SU-DHL-6 (cell line): ENCODE measurements around the gene SNX25.

Source experiments
- H2AFZ ChIP-seq: fragments of 200-600 bp; sonication (generic); 2 replicates; pipeline ENCODE4 v1.6.1; 2014; ENCODE audit warnings: low read depth, mild to moderate bottlenecking, moderate library complexity, mixed read lengths, antibody characterized with exemption, low read length; ENCODE audit not compliant: severe bottlenecking
- H3F3A ChIP-seq: fragments of 200-600 bp; shearing (Covaris generic); 2 replicates; pipeline ENCODE4 v1.6.0; 2016; ENCODE audit warnings: antibody characterized with exemption, mild to moderate bottlenecking; ENCODE audit not compliant: insufficient read depth
- H3K27ac ChIP-seq: fragments of 200-600 bp; sonication (generic); 2 replicates; pipeline ENCODE4 v1.5.1; 2016; ENCODE audit warnings: low read depth, mild to moderate bottlenecking, low read length, moderate library complexity, mixed read lengths
- H3K27me3 ChIP-seq: fragments of 200-600 bp; sonication (generic), shearing (Covaris generic); 2 replicates; pipeline ENCODE4 v1.6.0; 2014; ENCODE audit warnings: mild to moderate bottlenecking, low read length
- H3K36me3 ChIP-seq: fragments of 200-600 bp; sonication (generic); 2 replicates; pipeline ENCODE4 v1.6.1; 2014; ENCODE audit warnings: mild to moderate bottlenecking, low read length, mixed read lengths
- H3K4me2 ChIP-seq: fragments of 300-600, 200-600 bp; shearing (Covaris generic), sonication (generic); 2 replicates; pipeline ENCODE4 v1.6.0; 2014; ENCODE audit warnings: low read length, low read depth, mild to moderate bottlenecking; ENCODE audit not compliant: poor library complexity, severe bottlenecking
- H3K4me3 ChIP-seq: fragments of 200-600 bp; sonication (generic); 2 replicates; pipeline ENCODE4 v1.5.1; 2014; ENCODE audit warnings: antibody characterized with exemption, low read length, mild to moderate bottlenecking, mixed read lengths; ENCODE audit not compliant: insufficient read depth, poor library complexity, severe bottlenecking
- H3K79me2 ChIP-seq: fragments of 200-600 bp; sonication (generic); 2 replicates; pipeline ENCODE4 v1.6.1; 2014; ENCODE audit warnings: mild to moderate bottlenecking, low read length, moderate library complexity; ENCODE audit not compliant: insufficient read depth
- H3K9ac ChIP-seq: fragments of 200-600 bp; sonication (generic); 2 replicates; pipeline ENCODE4 v1.7.0; 2014; ENCODE audit warnings: mild to moderate bottlenecking, low read length
- H3K9me2 ChIP-seq: fragments of 200-600 bp; sonication (generic); replicated peaks from 2 replicates; pipeline ENCODE4 v1.6.1; 2014; ENCODE audit warnings: low read length; ENCODE audit not compliant: insufficient read depth
- H3K9me3 ChIP-seq: fragments of 200-600 bp; sonication (generic); 2 replicates; pipeline ENCODE4 v1.6.1; 2014; ENCODE audit warnings: low read length, mixed read lengths; ENCODE audit not compliant: insufficient read depth
- H4K20me1 ChIP-seq: fragments of 200-600 bp; sonication (generic); 2 replicates; pipeline ENCODE4 v1.6.1; 2014; ENCODE audit warnings: low read depth, mild to moderate bottlenecking, antibody characterized with exemption, low read length, moderate library complexity, mixed read lengths
- CTCF ChIP-seq: fragments of 200-600 bp; sonication (generic); IDR thresholded peaks from one replicate; pipeline ENCODE4 v1.5.1; 2017; ENCODE audit warnings: antibody characterized with exemption, mild to moderate bottlenecking, low read length, moderate library complexity; ENCODE audit not compliant: insufficient read depth, poor library complexity, severe bottlenecking
- EZH2phosphoT487 ChIP-seq: fragments of 200-600 bp; sonication (generic), shearing (Covaris generic); conservative IDR thresholded peaks from 2 replicates; pipeline ENCODE4 v1.6.1; 2018; ENCODE audit warnings: mild to moderate bottlenecking, antibody characterized with exemption, low read length, moderate library complexity, mixed read lengths

Gene SNX25

GRCh38 chr4:185370268-185370949, 161.0 kb downstream of the SNX25 start:
- Histone ChIP-seq H3K79me2 (no peaks in the 10 kb centered on the region), H2AFZ (no peak overlapping the region), H3K36me3 (no peaks in the 10 kb centered on the region), H3K27ac (no peak overlapping the region), H3K9me2 (no peaks in the 10 kb centered on the region), H3F3A (0 out of 2 replicates have a peak, but pooled peaks cover 3% of the 10 kb centered on the region), H3K4me2 (no peak overlapping the region), H3K4me3 (no peak overlapping the region), H3K9ac (no peak overlapping the region), H3K27me3 (no peaks in the 10 kb centered on the region), H3K9me3 (no peaks in the 10 kb centered on the region), H4K20me1 (no peaks in the 10 kb centered on the region)
- TF ChIP-seq CTCF (no peak), EZH2phosphoT487 (no peak)

DNA sequence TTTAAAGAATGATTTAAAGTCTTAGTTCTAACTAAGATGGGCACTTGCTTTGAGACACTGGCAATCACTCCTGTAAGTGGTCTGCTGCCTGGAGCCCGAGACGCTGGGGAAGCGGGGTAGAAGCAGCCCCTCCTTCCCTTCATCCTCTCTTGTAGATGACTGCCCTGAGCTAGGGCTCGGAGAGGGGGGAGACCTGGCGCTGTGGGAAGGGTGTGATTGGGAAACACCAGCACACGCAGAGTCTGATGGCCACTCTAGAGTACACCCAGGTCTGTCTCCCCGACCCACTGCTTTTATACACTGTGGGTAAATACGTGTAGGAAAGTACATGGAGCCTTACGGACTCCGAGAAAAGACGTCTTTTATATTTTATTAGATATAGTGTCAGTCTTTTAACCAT, 162.3 kb downstream of the SNX25 start:
- no peaks in the 10 kb centered on the region for H3K79me2 ChIP-seq
- no peaks in the 10 kb centered on the region for H3K36me3 ChIP-seq
- H3K4me3 ChIP-seq = no peak overlapping the region
- H4K20me1 ChIP-seq = no peaks in the 10 kb centered on the region
- no peaks in the 10 kb centered on the region for H3K27me3 ChIP-seq
- H3K4me2 ChIP-seq = no peak overlapping the region
- no peak overlapping the region for H2AFZ ChIP-seq
- no peaks in the 10 kb centered on the region for H3F3A ChIP-seq
- no peak overlapping the region for H3K27ac ChIP-seq
- no peak for TF ChIP-seq EZH2phosphoT487
- no peak for TF ChIP-seq CTCF
- H3K9ac ChIP-seq = no peak overlapping the region
- no peaks in the 10 kb centered on the region for H3K9me2 ChIP-seq
- no peaks in the 10 kb centered on the region for H3K9me3 ChIP-seq

DNA sequence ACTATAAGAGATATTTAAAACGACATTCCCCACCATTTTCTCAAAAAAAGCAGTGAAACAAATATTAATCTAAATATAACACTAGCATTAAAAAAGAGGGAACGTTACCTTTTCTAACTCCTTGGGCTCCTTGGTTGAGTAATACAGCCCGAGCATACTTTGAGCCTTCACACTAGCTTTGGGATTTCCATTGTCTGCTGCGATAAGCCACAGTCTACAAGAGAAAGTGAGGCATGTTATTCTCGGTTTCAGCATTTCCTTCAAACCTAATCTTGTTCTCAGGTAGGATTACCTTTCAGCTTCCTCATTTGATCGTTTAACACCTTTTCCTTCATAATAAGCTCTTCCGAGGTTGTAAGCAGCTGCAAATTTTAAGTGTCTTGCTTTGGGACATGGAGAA, 164.6 kb downstream of the SNX25 start:
- Histone ChIP-seq H3K36me3 (no peaks in the 10 kb centered on the region), H3K27ac (no peak overlapping the region), H3F3A (no peaks in the 10 kb centered on the region), H3K4me2 (no peak overlapping the region), H3K9me2 (no peaks in the 10 kb centered on the region), H3K27me3 (no peaks in the 10 kb centered on the region), H2AFZ (no peak overlapping the region), H4K20me1 (no peaks in the 10 kb centered on the region), H3K79me2 (no peaks in the 10 kb centered on the region), H3K9ac (no peak overlapping the region), H3K4me3 (no peak overlapping the region), H3K9me3 (no peaks in the 10 kb centered on the region)
- TF ChIP-seq CTCF (no peak), EZH2phosphoT487 (no peak)
